HG02870 (cell line): ENCODE data around the gene GCK.

ENCODE experiments used
- ATAC-seq: cut with Tn5 transposase; IDR thresholded peaks from one replicate; pipeline ENCODE4 v1.9.1; 2021; ENCODE audit warnings: mild to moderate bottlenecking, moderate library complexity; ENCODE audit not compliant: unreplicated experiment

GCK gene

DNA sequence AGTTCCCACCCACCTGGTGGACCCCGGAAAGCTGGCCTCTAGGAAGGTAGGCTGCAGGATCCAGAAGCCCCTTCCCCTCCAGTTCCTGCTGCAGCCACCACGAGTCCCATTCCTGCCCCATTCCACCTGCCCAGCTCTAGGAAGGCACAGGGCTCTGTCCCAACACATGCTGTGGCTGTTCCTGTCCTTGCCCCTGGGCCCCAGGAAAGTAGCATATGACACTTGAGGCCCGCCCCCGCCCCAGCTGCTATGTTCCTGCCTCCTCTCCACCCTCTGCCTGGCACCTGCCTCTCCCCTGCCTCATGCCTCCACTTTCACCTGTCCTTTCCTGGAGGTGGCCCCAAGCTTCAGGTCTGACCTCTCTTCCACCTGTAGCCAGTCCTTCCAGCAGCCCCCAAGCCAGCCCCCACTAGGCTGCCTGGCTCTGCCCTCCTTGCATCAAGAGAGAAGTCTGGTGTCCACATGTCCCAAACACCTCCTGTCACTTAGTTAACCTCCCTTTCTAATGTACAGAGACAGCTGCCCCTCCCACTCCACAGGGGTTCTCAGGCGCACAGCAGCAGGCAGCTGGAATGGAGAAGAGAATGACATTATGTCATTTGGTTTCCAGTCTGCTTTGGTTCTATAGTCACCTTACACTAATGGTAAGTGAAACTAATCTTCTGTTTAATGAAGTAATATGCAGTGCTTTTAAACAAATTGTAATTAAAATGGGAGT, 34.3 kb upstream of the GCK start:
- ATAC-seq, result no peak

DNA sequence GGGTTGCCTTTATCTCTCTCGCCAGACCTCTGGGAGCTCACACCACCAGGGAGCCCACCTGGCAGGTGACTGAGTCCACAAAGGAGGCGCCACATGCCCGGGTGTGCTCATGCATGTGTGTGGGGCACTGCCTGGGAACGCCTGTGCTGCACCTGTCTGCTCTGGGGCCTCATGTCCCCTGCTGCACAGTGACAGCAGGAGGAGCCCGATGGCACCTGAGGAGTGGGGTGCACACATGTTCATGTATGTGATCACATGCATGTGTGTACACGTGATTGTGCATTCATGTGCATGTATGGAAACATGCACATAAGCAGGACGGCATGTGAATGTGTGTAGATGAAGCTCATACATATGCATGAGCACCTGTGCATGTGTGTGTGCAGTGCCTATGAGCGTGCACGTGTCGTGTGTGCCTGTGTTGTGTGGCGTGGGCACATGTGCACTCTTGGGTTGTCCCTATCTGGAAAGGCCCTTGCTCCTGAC, 33.6 kb upstream of the GCK start:
- no peak for ATAC-seq

DNA sequence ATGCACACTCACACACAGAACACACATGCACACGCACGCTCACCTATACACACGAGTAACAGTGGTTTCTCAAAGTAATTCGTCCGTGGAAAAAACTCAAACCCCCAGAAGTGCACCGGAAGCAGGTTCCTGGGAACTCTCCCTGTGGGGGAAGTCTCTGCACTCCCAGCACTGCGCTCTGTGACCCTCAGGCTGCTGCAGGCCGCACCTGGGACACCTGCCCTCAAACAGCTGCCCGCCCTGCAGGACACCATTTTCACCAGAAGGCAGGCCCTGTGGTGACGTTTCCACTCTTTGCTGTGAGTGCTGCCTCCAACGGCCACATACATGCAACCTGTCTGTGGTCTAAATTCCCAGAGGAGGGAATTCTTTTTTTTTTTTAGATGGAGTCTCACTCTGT, 32.8 kb upstream of the GCK start:
- no peak for ATAC-seq

DNA sequence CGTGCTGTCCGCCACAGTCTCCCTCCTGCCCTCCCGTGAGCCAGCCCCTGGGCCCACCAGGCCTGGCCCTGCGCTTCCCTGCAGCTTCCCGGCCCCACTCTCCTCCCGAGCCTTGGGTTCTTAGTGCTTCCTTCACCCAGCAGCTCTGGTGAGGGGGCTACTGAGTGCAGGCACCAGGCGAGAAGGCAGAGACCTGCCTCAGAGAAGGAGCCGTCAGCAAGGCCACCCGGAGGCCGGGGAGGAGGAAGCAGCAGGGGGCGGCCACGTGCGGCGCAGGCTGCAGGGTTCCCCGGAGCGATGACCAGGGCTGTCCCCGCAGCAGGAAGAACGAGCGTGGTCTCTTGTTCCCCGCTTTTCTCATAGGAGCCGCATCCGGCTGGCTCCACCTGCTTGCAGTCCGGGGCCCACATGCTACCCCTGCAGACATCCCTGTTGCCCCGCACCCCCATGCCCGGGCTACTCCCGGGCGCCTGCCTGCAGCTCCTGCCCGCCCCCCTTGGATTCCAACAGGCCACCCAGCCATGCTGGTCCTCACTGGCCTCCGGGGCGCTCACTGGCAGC, 32.1 kb upstream of the GCK start:
- no peak for ATAC-seq

DNA sequence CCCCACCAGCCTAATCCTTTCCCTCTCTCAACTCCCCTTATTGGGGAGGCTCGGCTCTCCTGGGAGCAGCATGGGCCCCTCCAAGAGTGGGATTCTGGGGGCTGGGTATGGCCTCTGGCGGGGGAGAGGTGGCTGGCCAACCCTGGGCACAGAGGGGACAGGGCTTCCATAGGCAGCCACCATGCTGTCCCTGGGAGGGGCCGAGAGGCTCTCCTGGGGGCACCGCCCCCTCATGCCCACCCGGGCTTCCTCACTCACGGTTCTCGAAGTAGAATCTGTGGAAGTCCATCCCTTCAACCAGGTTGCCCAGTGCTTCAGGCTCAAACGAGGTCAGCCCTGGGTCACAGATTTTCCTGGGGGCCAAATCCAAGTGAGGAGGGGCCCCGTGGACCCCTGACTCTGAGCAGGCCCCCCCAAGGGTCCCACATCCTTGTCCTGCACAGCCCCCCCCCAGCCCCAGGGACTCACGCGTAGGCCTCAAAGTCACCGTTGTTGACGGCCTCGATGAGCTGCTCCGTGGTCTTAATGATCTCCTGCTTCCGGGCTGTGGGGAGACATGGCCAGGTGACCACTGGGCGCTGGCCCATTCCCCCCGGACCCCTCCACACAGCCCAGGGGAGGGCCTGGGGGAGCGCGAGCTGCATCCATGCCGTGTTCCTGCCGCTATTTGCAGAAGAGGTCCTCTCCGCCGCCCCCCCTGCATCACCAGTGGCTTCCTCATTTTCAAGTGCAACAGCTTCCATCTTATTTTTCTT, 31.3 kb upstream of the GCK start:
- no peak for ATAC-seq

DNA sequence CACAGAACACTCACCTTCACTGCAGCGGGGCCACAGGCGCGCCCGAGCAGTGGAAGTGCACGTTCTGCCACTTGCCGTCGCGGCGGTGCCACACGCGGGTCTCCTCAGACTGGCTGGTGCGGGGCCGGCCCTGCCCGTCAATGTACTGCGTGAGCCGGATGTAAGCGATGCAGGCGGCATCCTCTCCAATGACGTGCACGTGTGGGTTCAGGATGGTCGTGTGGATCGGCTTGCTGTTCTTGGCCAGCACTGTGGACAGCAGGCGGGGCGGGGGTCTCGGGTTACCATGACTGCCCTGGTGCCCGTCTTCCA, 30.8 kb upstream of the GCK start:
- ATAC-seq, result no peak

DNA sequence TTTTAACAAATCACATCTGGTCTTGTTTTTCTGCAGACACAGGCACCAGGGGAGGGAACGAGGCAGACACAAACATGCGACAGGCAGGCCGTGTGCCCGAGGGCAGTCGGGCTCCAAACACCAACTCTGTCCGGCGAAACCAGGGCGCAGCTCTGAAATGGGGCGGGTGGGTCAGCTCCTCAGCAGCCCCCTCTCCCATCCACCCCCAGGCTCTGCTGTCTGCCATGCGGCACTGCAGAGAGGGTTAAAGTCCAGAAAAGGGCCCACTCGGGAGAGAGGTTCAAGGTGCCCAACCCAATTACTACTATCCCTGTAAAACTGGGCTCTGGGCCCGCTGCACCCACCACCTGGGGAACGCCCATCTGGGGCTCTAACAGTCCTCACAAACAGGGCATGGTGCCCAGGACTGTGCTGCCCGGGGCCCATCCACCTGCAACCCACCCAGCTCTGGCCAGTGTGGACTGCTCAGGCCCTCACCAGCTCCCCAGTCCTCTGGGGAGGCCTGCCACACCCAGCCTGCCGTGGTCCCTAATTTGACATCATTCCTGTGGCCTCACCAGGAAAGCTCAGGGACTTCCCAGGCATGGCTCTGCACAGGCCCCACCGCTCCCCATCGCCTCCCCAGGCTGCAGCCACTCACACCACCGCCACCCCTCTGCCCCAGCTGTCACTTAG, 30.3 kb upstream of the GCK start:
- no peak for ATAC-seq

DNA sequence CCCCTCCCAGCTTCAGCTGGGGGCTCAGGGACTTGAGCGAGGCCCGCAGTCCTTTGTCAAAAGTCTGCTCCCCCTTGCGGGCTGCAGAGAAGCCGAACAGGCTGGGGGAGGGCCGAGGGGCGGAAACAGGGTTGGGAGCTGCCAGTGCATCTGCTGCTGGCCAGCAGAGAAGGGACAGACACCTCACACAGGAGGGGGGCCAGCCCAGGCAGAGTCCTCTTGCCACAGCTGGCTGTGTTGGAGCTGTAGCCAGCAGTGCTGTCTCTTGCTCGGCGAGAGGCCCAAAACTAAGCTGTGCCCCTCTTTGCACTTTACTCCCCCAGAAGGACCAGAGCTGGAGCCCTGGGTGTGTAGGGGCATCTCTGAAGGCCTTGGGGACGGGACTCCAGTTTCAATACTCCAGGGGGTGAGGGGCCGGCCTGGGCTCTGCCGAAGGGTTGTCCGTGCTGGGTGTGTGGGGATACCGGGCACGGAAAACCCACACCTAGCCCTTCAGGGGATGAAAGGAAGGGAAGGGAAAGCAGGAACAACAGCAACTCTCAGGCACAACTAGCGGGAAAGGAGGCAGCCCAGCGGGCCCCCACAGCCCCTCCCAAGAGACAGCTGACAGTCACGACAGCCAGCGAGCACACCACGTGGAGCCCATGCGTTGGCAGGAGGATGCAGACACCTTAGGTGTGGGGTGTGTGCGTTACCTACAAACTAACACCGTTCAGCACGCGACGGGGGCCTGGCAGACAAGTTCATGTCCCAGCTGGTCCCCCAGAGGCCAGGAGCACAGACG, 29.4 kb upstream of the GCK start:
- no peak for ATAC-seq

DNA sequence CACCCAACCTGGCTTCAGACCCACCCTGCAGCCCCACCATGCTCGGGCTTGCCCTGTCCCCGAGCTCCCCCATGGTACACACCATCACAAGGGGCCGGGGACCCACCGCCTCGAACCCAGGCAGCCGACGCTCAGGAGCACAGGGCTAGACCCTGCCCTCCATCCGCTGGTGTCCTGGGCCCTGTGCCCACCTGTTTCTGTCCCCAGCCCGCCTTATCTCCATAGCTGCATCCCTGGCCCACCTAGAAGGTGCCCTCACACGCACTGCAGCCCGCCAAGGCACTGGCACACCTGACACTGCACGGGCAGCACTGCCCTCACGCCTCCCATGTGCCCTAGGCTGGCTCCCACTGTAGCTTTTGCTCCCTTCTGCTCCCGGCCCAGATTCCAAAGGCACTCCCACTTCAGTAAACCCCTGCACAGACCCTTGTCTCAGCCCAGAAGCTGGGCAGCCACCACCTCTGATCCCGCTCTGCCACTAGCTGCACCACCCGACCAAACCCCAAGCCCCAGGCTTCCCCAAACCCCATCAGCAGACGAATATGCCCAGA, 28.7 kb upstream of the GCK start:
- ATAC-seq, result no peak

DNA sequence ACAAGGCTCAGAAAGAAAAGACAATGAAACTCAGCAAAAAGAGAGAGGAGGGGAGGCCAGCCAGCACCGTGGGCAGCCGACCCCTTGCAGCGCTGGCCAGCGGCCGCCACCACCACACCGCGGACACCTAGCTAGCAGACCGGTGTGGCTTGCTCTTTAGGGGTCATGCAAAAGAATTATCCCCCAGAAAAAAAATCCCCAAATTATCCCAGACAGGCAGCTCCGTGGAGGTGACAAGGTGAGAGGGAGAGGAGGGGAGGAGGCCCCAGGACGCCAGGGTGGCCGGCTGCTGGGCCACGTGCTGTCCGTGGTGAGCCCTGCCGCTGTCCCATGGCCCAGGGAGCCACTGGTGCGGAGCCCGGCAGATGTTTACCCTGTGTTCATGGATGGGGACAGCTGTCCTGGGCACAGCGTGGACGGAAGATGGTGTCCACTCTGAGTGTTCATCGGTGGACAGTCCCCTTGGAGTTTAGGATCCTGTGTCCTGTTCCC, 28.0 kb upstream of the GCK start:
- no peak for ATAC-seq

DNA sequence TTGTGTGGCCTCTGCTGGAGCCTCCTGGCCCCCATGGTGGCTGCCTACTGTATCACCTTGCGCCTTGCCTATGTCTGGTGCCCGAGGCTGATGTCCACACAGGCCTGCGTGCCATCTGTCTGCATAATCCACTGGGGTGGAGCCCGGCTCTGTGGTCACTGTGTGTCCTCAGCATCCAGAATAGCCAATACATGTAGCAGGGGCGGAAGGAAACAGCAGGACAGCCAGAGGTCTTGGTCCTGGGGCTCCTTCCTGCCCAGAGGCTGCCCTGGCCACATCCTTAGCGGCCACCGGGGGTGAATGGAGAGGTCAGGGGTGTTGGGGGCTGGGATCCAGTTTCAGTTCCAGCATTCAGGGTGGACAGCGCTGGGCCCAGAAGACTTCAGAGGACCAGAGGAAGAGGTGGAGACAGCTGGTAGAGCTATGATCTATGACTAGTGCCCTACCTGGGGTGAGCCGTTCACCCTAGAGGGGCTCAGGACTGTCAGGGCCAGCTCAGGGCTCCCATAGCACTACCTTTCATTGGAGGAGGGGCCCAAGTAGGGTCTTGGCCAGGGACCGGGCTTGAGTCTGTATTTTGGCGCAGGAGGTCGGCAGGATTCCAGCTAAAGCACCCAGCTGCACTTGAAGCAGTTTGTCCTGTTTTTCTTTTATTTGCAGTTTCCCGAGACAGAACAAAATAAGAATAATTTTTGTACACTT, 27.4 kb upstream of the GCK start:
- no peak for ATAC-seq

DNA sequence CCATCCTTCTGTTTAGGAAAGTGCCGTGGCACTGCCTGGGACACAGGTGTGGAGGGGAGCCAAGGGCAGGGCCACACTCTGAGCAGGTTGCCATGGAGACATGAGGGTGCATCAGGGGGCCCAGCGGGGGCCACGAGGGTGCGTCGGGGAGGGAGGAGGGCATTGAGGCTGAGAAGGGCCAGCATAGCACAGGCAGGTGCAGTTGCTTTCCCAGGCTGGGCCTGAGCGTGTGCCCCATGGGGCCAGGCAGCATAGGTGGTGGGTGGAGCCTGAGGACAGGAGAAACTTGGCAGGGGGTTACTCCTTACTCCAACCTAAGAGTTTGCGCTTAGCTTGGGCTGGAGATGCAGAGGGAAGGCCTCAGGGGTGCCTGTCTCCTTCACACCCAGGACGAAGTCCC, 26.8 kb upstream of the GCK start:
- no peak for ATAC-seq

DNA sequence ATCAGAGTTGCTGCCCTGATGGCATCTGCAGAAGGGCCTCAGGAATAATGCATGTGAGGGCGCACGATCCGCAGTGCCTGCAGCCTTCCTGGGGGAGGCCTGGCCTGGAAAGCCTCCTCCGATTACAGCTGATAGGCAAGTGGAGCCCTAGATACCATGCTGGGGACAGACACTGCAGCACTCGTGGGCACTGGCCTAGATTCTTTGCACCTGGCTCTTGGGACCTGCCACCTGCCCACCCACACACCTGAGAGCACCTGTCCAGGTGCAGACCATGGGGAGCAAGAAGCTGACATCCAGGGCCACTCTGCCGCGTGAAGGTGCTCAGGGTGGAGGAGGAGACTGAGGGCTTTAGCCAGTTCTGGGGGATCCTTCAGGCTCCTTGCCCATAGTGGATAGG, 26.3 kb upstream of the GCK start:
- no peak for ATAC-seq

DNA sequence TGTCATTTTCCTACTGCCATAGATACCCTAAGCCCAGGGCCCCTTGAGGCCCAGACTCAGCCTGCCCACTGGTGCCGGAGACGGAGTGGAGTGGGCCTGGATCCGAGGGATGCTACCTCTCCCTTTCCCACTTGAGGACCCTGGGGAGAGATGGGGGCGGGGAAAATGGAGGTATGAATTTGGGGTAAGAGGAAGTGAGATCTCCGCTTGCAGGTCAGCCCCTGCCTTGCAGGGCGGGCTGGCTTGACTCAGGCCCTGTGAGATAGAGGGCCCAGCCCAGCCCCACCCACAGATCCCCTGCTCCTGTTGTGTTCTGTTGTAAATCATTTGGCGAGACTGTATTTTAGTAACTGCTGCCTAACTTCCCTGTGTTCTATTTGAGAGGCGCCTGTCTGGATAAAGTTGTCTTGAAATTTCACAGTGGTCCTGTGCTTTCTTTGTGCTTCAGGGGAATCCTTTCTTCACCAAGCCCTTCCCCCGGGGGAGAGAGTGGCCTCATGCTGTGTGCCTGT, 24.7 kb upstream of the GCK start:
- ATAC-seq, result no peak

DNA sequence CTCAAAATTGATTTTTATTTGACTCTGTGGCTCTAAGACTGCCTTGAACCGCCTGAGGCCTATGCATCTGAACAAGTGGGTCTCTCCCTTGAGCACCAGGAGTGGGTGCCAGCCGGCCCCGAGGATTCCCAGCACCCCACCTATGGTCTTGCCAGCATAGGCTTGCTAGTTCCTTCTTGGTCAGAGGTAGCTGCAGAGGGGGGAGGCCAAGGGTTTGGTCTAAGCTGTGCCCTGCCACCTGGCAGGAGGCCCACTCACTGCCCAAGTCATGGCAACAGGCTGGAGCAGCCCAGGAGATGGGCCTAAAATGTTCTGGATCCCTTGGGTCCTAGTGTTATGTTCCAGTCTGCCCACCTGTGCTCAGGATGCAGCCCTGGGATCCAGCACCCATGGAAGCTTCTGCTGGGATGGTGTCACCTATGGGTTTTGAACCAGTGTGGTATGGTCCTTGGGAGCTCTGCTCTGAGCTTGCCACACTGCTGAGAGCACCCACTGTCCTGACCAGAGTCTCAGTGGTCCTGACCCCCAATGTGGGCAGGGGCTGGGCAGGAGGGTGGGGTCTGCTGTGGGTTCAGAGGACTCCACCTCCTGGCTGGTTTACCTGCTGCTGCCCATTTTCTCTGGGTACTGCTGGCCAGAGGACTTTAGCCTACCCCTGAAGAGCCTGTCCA, 24.1 kb upstream of the GCK start:
- ATAC-seq, result no peak

DNA sequence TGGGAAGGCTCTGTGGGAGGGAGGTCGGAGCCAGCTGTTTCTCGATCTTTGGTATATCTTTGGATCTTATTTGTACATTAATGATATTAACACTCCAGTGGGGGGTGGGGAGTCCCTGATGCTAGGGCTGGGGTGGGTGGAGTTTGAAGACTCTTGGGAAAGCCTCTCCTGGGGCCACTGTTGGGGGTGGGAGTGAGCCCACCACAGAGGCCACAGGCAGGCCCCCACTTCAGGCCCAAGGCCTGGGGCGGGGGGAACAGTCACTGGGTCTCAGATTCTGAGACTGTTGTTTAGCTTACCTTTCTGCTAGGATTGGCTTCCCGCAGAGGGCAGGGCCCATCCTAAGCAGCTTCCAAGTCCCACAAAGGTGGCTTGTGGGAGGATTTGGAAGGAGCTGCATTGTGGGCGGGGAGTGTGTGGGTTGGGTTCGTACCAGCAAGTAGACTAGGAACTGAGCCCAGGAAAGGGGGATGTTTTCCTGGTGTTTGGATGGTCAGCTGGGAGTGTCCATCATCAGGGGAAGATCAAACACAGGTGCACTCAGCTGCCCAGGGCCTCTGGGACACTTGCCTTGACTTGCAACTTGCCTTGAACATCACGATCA, 23.4 kb upstream of the GCK start:
- no peak for ATAC-seq

DNA sequence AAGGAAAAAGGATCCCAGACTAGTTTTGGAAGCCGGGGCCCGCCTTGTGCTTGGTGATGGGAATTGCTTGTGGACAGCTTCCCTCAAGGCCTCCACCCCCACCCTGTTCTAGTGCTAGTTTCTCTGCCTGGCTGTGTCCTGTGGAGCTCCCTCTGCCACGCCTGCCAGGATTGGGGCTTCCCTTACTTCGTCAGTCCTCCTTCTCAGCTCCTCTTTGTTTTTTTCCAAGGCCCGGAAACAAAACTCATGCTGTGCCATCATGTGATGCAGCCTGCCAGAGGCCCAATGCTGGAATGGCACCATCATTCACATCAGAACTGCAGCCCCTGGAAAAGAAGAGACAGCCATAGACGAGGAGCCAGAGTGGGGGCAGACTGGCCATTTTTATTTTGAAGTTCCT, 22.8 kb upstream of the GCK start:
- ATAC-seq, result no peak

DNA sequence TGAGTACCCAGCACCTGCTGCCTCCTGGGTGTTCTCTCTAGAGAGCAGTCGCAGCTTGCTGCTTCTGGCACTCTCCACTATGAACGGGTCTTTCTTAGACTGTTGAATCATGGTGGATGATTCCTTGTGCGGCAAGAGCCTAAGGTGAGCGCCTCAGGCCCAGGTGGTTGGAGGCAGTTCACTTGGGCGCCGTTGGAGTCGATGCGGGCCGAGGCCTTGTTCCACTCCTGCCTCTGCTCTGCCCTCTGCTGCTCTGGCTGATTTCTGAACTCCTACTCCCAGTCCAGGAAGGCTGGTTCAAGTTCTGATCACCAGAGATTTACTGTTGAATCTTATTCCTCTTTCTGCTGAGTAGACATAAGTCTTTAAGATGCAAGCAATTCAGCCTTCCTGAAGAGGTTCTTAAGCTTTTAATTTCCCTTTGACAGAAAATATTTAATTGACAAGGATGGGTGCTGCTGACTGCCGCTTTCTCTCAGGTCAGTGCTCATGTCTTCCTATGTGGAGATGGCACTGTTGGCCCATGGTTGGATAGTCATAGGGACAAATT, 22.0 kb upstream of the GCK start:
- ATAC-seq, result no peak

DNA sequence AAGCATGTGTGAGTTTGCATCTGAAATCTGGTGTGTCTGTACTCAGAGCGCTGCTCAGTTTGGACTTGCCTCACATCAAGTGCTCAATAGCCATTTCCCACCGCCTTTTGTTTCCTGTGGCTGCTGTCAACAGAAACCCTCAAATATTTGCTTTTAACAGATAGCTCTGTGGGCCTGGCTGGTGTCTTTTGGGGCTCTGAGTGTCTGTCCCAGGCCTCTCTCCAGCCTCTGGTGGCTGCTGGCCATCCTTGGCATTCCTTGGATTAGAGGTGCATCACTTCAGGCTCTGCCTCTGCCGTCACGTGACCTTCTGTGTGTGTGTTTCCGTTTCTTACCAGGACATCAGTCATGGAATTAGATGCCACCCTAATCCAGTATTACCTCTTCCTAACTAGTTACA, 20.9 kb upstream of the GCK start:
- ATAC-seq, result no peak
